MCF 10A (cell line): ENCODE measurements around the gene BAIAP2L2. TPM values are rescaled to one million over a fixed set of nuclear protein-coding genes. Genes with fewer than 3 reads are reported as not detected.

Source experiments
- BruUV-seq: library from RNA; stranded (reverse); fragments of 400-500 nt; replicated peaks from 2 replicates; lab custom pipeline; 2021; lab: Mats Ljungman, UMichigan
- CTCF ChIA-PET: fragments of 300-600 bp; sonication (Branson Sonifier 250); formaldehyde crosslinking; extraction: SDS; loops from one replicate; lab custom pipeline; 2021; ENCODE audit warnings: antibody characterized with exemption, inconsistent platforms; lab: Yijun Ruan, JAX
- POLR2A ChIA-PET: fragments of 300-600, 350-650 bp; sonication (Branson Sonifier 250); formaldehyde crosslinking; extraction: SDS; loops from one replicate; lab custom pipeline; 2020; ENCODE audit warnings: antibody characterized with exemption, inconsistent platforms; lab: Yijun Ruan, JAX
- DNase-seq: peaks from one replicate; pipeline ENCODE4 v3.0.0-alpha.2; 2018; ENCODE audit not compliant: unreplicated experiment
- H3K27ac Mint-ChIP-seq: one replicate; pipeline ENCODE4 v1.8.0; 2022; ENCODE audit warnings: mild to moderate bottlenecking, low read depth, mixed read lengths; ENCODE audit not compliant: unreplicated experiment
- H3K27me3 Mint-ChIP-seq: one replicate; pipeline ENCODE4 v1.8.0; 2022; ENCODE audit warnings: mixed read lengths; ENCODE audit not compliant: insufficient read depth, unreplicated experiment
- H3K36me3 Mint-ChIP-seq: one replicate; pipeline ENCODE4 v1.8.0; 2022; ENCODE audit warnings: mild to moderate bottlenecking, moderate library complexity, mixed read lengths; ENCODE audit not compliant: insufficient read depth, unreplicated experiment
- H3K4me1 Mint-ChIP-seq: one replicate; pipeline ENCODE4 v1.8.0; 2022; ENCODE audit warnings: mixed read lengths; ENCODE audit not compliant: insufficient read depth, unreplicated experiment
- H3K4me3 Mint-ChIP-seq: one replicate; pipeline ENCODE4 v1.8.0; 2022; ENCODE audit warnings: mild to moderate bottlenecking, moderate library complexity, mixed read lengths; ENCODE audit not compliant: unreplicated experiment
- H3K9me3 Mint-ChIP-seq: one replicate; pipeline ENCODE4 v1.8.0; 2022; ENCODE audit warnings: mixed read lengths; ENCODE audit not compliant: unreplicated experiment
- CTCF ChIP-seq: fragments of 200-600 bp; IDR thresholded peaks from one replicate; pipeline ENCODE4 v1.8.0; 2022; ENCODE audit warnings: antibody characterized with exemption, mild to moderate bottlenecking; ENCODE audit not compliant: unreplicated experiment
- intact Hi-C: fragments of 100-400 bp; cut with micrococcal nuclease; formaldehyde crosslinking; loops from 2 replicates; pipeline ENCODE4 v1.14.1; 2022
- total RNA-seq: library from RNA; stranded (reverse); gene quantifications from 2 replicates; pipeline ENCODE4 v1.2.3, GENCODE V29; 2022

The BAIAP2L2 gene
- total RNA-seq, 1 experiment from 2014 or later = 7.1 TPM

- no TSS peak for BruUV-seq
- H3K4me1 Mint-ChIP-seq = no peaks in the 10 kb centered on the region
- H3K27me3 Mint-ChIP-seq = no peaks in the 10 kb centered on the region
- ChIA-PET POLR2A (no interaction called here), CTCF (interaction anchor here (2.8 kb wide), 1 partner anchor 10 kb away, joined by 13 read pairs; no protein-coding TSS in a partner anchor)
- H3K9me3 Mint-ChIP-seq = no peaks in the 10 kb centered on the region
- no peak overlapping the region for H3K27ac Mint-ChIP-seq
- DNase-seq = no peak
- no peaks in the 10 kb centered on the region for H3K36me3 Mint-ChIP-seq
- no peak for TF ChIP-seq CTCF
- intact Hi-C loops = no loop called here
- H3K4me3 Mint-ChIP-seq = no peak overlapping the region
Measured at GRCh38 chr22:38042488-38042790, 68.0 kb downstream of the BAIAP2L2 start.

- DNase-seq = no peak
- Mint-ChIP-seq H3K4me3 (no peak overlapping the region), H3K27ac (no peak overlapping the region), H3K9me3 (no peaks in the 10 kb centered on the region), H3K4me1 (no peaks in the 10 kb centered on the region), H3K36me3 (no peaks in the 10 kb centered on the region), H3K27me3 (no peaks in the 10 kb centered on the region)
- intact Hi-C loops = no loop called here
- BruUV-seq = no TSS peak
- ChIA-PET CTCF (interaction anchor here (2.8 kb wide), 1 partner anchor 10 kb away, joined by 13 read pairs; no protein-coding TSS in a partner anchor), POLR2A (no interaction called here)
- no peak for TF ChIP-seq CTCF
Measured at GRCh38 chr22:38041760-38042487, 68.6 kb downstream of the BAIAP2L2 start.

- H3K27ac Mint-ChIP-seq = no peak overlapping the region
- DNase-seq = no peak
- H3K27me3 Mint-ChIP-seq = no peaks in the 10 kb centered on the region
- H3K4me1 Mint-ChIP-seq = no peaks in the 10 kb centered on the region
- no peak overlapping the region for H3K4me3 Mint-ChIP-seq
- no TSS peak for BruUV-seq
- H3K36me3 Mint-ChIP-seq = no peaks in the 10 kb centered on the region
- CTCF ChIA-PET = interaction anchor here (1.0 kb wide), 1 partner anchor 11 kb away, joined by 3 read pairs; no protein-coding TSS in a partner anchor
- intact Hi-C loops = no loop called here
- POLR2A ChIA-PET = no interaction called here
- TF ChIP-seq CTCF = no peak
- H3K9me3 Mint-ChIP-seq = no peaks in the 10 kb centered on the region
Measured at GRCh38 chr22:38040953-38041759, 69.3 kb downstream of the BAIAP2L2 start.
